Effector memory CD4-positive, alpha-beta T cell (primary cell): ENCODE measurements around the gene ICA1L.

Experiments
- DNase-seq, 3 donors: peaks; one replicate each; pipeline ENCODE4 v3.0.0-alpha.2; 2020
- H3K27ac ChIP-seq: 2 replicates; pipeline ENCODE4 v1.7.0; 2013; ENCODE audit warnings: mild to moderate bottlenecking, low read length, moderate library complexity; ENCODE audit not compliant: insufficient read depth, poor library complexity, severe bottlenecking
- H3K27me3 ChIP-seq: replicated peaks from 2 replicates; pipeline ENCODE4 v1.7.0; 2013; ENCODE audit warnings: mild to moderate bottlenecking, low read length; ENCODE audit not compliant: insufficient read depth, control insufficient read depth, poor library complexity, severe bottlenecking
- H3K36me3 ChIP-seq: 2 replicates; pipeline ENCODE4 v1.7.0; 2013; ENCODE audit warnings: mild to moderate bottlenecking, low read length, moderate library complexity; ENCODE audit not compliant: control insufficient read depth, insufficient read depth
- H3K4me1 ChIP-seq: 2 replicates; pipeline ENCODE4 v1.7.0; 2013; ENCODE audit warnings: low read length, mild to moderate bottlenecking; ENCODE audit not compliant: control insufficient read depth, insufficient read depth, poor library complexity, severe bottlenecking
- H3K4me3 ChIP-seq: 2 replicates; pipeline ENCODE4 v1.7.0; 2013; ENCODE audit warnings: low read length, low read depth, mild to moderate bottlenecking; ENCODE audit not compliant: insufficient read depth, poor library complexity, severe bottlenecking
- H3K9me3 ChIP-seq: 2 replicates; pipeline ENCODE4 v1.7.0; 2013; ENCODE audit warnings: mild to moderate bottlenecking, low read length, moderate library complexity; ENCODE audit not compliant: control insufficient read depth

ICA1L gene

GRCh38 chr2:202847693-202848524 is 23.7 kb downstream of the ICA1L start:
- no peaks in the 10 kb centered on the region for H3K9me3 ChIP-seq
- no peaks in the 10 kb centered on the region for H3K36me3 ChIP-seq
- H3K27me3 ChIP-seq = no peaks in the 10 kb centered on the region
- no peaks in the 10 kb centered on the region for H3K4me1 ChIP-seq
- no peak for DNase-seq
- H3K27ac ChIP-seq = no peak overlapping the region
- no peak overlapping the region for H3K4me3 ChIP-seq

- H3K9me3 ChIP-seq = no peaks in the 10 kb centered on the region
- no peak overlapping the region for H3K27ac ChIP-seq
- no peak overlapping the region for H3K4me3 ChIP-seq
- H3K36me3 ChIP-seq = no peaks in the 10 kb centered on the region
- H3K27me3 ChIP-seq = no peaks in the 10 kb centered on the region
- DNase-seq = no peak
- H3K4me1 ChIP-seq = no peaks in the 10 kb centered on the region
Measured at GRCh38 chr2:202844656-202845055, 26.9 kb downstream of the ICA1L start.

GRCh38 chr2:202842690-202843089 is 28.9 kb downstream of the ICA1L start:
- Histone ChIP-seq H3K4me3 (no peak overlapping the region), H3K27ac (no peak overlapping the region), H3K9me3 (no peaks in the 10 kb centered on the region), H3K27me3 (no peaks in the 10 kb centered on the region), H3K36me3 (no peaks in the 10 kb centered on the region), H3K4me1 (no peaks in the 10 kb centered on the region)
- DNase-seq = no peak

- H3K27me3 ChIP-seq = no peaks in the 10 kb centered on the region
- no peak overlapping the region for H3K4me3 ChIP-seq
- H3K9me3 ChIP-seq = no peaks in the 10 kb centered on the region
- H3K27ac ChIP-seq = no peak overlapping the region
- DNase-seq = no peak
- no peaks in the 10 kb centered on the region for H3K4me1 ChIP-seq
- H3K36me3 ChIP-seq = no peaks in the 10 kb centered on the region
Measured at GRCh38 chr2:202841090-202841867, 30.3 kb downstream of the ICA1L start.

GRCh38 chr2:202831242-202832220 is 40.0 kb downstream of the ICA1L start:
- Histone ChIP-seq H3K27ac (no peak overlapping the region), H3K4me3 (no peak overlapping the region), H3K4me1 (peaks cover 7% of the 10 kb centered on the region), H3K9me3 (no peaks in the 10 kb centered on the region), H3K36me3 (no peaks in the 10 kb centered on the region), H3K27me3 (no peaks in the 10 kb centered on the region)
- peak in 1 of 3 donors; percentile 8 for DNase-seq

GRCh38 chr2:202824901-202825300 is 46.7 kb downstream of the ICA1L start:
- no peak overlapping the region for H3K4me3 ChIP-seq
- H3K4me1 ChIP-seq = no peaks in the 10 kb centered on the region

GRCh38 chr2:202822411-202822810 is 49.2 kb downstream of the ICA1L start:
- Histone ChIP-seq H3K4me1 (no peaks in the 10 kb centered on the region), H3K27ac (no peak overlapping the region), H3K36me3 (no peaks in the 10 kb centered on the region), H3K4me3 (no peak overlapping the region), H3K27me3 (no peaks in the 10 kb centered on the region), H3K9me3 (no peaks in the 10 kb centered on the region)
- DNase-seq = no peak

More at GRCh38 chr2:202824901-202825300, 46.7 kb downstream of the ICA1L start:
- no peak for DNase-seq
- Histone ChIP-seq H3K36me3 (no peaks in the 10 kb centered on the region), H3K27ac (no peak overlapping the region), H3K27me3 (no peaks in the 10 kb centered on the region), H3K9me3 (no peaks in the 10 kb centered on the region)

GRCh38 chr2:202821206-202822160 is 50.1 kb downstream of the ICA1L start:
- no peak for DNase-seq
- no peak overlapping the region for H3K4me3 ChIP-seq
- no peaks in the 10 kb centered on the region for H3K36me3 ChIP-seq
- no peaks in the 10 kb centered on the region for H3K27me3 ChIP-seq
- H3K9me3 ChIP-seq = no peaks in the 10 kb centered on the region
- H3K27ac ChIP-seq = no peak overlapping the region
- H3K4me1 ChIP-seq = no peaks in the 10 kb centered on the region

GRCh38 chr2:202818321-202818720 is 53.2 kb downstream of the ICA1L start:
- no peaks in the 10 kb centered on the region for H3K27me3 ChIP-seq
- DNase-seq = no peak
- no peaks in the 10 kb centered on the region for H3K36me3 ChIP-seq
- no peak overlapping the region for H3K4me3 ChIP-seq
- no peaks in the 10 kb centered on the region for H3K9me3 ChIP-seq
- no peak overlapping the region for H3K27ac ChIP-seq
- H3K4me1 ChIP-seq = no peaks in the 10 kb centered on the region
